ENCODE measurements around the gene LDLRAD4.

DNA sequence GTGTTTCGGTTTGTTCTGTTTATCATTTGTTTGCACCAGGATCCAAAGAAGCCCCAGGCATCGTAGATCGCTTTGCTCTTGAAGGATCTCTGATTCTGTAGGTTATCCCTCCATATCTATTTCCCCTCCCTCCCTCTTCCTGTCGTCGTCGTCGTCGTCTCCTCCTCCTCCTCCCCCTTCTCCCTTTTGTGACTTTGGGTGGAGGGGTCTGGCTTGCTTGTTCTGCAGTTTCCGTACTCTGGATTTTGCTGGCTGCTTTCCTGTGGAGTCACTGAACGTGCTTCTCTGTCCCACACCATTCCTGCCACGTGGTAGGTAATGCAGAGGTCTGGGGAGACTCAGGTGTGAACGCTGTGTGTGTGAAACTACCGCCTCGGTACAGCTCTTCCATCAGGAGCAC lies 225.0 kb downstream of the LDLRAD4 start:
- TF ChIP-seq, protein P1, sequence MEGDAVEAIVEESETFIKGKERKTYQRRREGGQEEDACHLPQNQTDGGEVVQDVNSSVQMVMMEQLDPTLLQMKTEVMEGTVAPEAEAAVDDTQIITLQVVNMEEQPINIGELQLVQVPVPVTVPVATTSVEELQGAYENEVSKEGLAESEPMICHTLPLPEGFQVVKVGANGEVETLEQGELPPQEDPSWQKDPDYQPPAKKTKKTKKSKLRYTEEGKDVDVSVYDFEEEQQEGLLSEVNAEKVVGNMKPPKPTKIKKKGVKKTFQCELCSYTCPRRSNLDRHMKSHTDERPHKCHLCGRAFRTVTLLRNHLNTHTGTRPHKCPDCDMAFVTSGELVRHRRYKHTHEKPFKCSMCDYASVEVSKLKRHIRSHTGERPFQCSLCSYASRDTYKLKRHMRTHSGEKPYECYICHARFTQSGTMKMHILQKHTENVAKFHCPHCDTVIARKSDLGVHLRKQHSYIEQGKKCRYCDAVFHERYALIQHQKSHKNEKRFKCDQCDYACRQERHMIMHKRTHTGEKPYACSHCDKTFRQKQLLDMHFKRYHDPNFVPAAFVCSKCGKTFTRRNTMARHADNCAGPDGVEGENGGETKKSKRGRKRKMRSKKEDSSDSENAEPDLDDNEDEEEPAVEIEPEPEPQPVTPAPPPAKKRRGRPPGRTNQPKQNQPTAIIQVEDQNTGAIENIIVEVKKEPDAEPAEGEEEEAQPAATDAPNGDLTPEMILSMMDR (conservative IDR thresholded peaks at IDR 0.05), result no peak
- TF ChIP-seq ZFX (IDR thresholded peaks at IDR 0.05), result no peak
